NCI-H1436 (cell line): ENCODE measurements around the gene GADD45G.

ENCODE experiments used
- DNase-seq: peaks from one replicate; lab custom pipeline; 2025; lab: John Stamatoyannopoulos, UW

GADD45G gene

DNA sequence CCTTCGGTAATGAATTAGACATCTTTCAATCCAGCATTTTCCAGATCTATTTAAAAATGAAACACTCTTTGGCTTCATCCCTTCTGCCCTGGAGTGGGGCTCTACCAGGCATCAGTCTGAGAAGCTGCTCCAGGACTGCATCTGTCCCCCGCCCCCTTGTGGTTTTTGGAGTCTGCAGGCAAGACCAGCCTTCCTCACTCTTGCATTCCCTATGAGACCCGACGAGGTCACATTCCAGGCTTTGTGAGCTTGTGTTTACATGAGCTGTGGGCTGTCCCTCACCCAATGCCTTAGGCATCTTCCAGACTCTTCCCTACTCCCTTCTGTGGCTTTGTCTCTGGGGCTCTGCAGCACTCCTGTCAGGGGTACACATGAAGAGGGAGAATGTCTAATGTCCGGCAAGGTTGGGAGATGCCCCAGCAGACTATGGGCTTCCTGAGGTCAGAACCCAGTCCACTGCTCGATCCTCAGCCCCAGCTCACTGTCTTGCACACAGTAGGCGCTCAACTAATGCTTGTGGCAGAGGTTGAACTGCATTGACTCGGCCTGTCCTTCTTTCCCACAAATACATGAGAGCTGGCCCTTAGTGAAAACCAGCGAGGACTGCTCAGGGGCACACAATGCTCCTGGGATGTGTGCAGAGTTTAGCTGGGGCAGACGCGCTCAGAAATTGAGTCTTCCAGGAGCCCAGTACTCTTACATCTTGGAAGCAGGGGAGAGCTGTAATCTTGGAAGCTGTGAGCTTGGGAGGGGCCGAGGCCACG, 11.7 kb upstream of the GADD45G start:
- DNase-seq, result no peak

DNA sequence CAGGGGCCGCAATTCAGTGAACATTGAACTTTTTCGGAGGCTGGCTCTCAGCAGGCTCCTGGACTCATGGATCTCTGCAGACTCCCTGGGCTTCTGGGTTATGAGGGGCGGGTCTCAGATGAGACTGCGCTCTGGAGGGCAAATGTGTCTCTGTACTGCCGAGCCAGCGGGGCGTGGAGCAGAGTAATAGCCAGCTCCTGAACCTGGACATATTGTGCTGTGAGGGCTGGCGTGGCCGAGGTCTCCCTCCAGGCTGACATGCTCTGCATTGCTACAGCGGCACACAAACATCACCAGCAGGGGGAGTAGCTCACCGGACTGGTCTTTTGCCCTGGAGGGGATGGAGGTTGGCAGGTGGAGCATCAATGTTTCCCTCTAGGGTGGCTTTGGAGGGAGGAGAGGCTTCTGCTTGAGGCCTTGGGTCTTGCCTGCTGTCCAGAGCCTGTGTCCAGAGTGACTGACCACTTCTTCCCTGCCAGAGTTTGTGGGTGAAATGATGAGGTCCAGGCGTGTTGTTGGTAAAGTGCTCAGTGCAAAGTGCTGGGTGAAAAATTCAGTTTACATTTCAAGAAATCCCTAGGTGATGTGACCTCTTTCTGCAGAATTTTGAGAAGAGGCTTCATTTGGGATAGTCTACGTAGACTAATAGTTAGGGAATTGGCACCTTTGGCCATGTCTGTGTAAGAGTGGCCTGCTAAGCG, 10.9 kb upstream of the GADD45G start:
- DNase-seq, result peak; percentile 43

DNA sequence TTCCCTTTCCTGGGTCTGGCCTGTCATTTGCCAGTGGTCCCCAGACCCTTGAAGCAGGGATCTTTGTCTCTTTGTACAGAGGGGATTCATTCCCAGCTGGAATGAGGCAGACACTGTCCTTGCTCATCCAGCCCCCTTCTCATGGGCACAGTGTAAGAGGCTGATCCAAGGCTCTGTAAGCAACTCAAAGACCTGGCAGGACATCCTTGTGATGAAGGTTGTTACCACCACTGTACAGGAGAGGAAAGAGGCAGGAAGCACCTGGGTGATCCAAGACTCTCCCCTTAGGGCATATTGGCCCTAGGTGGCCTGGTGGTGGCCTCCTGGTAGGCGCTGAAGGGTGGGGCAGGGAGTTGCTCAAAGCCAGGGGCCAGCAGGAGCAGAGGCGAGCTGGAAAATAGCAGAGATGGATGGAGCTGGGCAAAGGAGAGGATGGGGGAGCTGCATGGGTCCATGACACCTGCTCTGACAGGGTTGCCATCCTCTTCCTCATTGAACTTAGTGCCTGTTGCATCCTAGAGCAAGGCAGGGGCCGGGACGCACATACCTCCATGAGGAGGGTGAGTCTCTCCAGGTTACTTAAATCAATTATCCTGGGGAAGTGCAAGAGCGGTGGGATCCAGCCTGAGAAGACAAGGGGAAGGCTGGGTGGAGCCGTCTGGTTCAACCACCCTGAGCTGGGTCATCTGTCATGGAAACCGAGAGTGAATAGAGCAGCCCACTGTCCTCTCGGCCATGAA, 9.8 kb upstream of the GADD45G start:
- DNase-seq, result no peak

DNA sequence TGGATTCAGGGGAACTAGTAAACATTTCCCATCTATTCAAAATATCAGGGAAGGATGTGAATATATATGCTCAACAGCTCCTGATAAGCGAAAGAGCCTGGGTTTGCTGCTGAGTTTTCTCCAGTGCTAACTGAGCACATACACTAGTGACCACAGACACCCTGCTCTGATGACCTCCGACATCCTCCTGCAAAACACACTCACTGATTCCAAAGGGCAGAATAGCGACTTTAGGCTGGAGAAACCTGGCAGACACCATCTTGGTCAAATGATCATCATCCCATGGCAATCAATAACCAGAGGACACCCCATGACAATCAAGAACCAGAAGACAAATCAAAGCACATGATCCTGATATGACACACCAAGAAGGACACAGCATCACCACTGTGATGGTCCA, 9.2 kb upstream of the GADD45G start:
- DNase-seq, result no peak

DNA sequence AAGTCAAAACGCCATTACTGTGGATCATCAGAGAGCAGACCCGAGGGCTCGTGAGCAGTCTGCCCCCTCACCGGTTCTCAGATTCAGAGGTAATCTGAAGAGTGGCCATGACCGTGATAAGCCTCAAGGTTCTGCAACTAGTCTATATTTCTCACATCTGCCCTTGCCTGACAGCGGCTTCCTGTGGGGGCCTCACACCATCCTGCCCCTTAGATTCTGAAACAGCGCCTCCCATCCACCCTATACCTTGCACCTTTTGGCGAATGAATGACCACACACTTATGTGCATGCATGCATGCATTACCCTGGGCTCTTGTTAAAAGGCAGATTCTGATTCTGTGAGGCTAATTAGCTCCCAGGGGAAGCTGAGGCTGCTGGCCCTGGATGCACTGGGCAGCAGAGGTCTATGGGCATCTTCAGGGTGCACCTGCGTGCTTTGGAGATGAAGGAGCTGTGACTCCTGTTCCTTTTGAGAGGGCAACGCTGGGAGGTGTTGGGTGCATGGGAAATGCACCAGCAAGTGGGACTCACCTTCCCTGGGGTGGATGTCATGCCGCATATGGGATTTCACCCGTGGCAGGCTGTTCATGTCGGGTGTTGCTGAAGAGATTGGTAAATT, 7.8 kb upstream of the GADD45G start:
- DNase-seq, result no peak

DNA sequence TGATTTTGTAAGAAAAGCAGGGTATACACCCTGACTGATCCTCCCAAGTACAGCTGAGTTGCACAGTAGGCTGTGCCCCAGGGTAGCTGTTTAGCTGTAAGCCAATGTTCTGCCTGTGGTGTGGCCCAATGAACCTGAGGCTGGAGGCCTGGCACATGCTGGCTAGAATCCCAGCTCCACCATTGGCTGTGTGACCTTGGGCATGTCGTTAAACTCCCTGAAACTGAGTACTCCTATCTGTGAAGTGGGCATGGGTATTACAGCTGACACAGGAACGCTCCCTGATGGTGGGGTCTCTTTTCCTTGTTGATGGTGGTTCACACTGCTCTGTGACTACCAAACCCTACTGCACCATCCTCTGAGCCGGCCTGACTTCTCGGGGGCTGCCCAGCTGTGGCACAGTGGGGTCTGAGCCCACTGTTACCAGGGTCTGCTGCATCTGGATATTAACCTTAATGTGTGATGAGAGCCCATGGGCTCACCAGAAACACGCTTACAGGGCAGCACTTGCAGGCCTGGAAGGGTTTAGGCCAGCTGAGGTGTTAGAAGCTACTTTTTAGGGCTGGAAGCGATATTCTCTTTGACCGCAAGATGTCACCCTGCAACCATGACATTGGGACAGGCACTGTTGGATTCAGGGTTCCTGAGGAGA, 7.0 kb upstream of the GADD45G start:
- DNase-seq, result peak; percentile 36

DNA sequence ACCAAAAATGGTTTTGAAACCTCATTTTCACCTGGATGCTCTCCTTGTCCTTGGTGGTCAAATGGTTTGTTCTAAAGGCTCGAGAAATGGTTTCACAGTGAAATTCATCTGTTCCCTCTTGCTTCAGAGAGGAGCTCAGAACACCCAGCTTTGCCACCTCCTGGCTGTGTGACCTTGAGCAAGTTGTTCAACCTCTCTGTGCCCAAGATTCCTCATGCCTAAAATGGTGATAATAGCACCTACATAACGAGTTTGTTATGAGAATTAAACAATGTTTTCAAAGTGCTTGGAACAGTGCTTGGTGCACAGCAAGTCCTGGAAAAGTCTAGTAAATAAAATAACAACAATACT, 6.5 kb upstream of the GADD45G start:
- DNase-seq, result no peak

DNA sequence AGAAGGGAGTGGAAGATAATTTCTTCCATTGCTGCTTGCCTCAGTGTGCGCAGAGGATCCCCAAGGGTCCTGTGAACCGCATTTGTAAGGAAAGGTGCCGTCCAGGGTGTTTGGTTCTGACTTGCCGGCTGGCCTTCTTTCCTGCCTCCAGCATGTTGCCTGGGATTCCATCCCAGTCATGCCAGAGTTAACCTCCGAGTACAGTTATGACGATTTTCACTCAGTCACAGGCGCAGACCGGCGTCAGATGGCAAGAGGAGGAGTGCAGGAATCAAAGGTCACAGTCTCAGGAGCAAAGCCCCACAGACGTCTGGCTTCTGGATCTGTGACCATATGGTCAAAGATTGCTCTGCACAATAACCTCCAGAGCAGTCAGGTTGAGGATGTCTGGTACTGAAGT, 5.9 kb upstream of the GADD45G start:
- no peak for DNase-seq

DNA sequence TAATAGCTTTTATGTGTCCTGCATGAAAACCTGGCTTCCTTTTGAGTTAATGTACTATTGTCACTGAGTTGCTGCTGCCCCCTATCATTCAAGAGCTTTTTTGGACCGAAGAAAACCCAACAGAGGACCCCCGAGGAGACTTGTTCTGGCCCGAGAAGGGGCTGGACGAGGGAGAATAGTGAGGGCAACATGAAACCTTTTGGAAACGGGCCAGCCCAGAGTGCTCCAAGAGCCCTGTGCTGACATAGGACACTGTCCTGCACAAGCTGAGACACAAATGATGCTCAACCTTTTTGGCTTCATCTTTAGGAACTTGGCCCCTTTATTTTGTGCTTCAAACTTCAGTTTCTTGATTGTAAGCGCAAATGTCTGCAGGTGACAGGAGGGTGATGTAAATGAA, 4.0 kb upstream of the GADD45G start:
- no peak for DNase-seq

DNA sequence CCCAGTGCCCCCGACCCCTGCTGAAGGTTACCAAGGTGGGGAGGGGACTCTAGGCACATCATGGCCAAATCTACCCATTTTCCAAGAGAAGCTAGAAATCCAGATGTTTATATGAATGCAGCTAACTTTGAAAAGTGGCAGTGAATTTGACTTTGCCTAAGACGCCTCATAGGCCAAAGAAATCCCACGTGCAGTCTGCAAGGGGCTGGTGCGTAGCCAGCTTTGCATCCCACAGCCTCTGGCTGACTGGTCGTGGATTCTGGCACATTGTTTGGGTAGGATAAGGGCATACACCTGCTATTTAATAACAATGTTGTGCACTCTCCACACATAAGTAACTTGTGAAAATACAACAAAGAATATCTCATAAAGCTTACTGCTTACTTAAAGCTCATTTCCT, 3.5 kb upstream of the GADD45G start:
- DNase-seq, result no peak

DNA sequence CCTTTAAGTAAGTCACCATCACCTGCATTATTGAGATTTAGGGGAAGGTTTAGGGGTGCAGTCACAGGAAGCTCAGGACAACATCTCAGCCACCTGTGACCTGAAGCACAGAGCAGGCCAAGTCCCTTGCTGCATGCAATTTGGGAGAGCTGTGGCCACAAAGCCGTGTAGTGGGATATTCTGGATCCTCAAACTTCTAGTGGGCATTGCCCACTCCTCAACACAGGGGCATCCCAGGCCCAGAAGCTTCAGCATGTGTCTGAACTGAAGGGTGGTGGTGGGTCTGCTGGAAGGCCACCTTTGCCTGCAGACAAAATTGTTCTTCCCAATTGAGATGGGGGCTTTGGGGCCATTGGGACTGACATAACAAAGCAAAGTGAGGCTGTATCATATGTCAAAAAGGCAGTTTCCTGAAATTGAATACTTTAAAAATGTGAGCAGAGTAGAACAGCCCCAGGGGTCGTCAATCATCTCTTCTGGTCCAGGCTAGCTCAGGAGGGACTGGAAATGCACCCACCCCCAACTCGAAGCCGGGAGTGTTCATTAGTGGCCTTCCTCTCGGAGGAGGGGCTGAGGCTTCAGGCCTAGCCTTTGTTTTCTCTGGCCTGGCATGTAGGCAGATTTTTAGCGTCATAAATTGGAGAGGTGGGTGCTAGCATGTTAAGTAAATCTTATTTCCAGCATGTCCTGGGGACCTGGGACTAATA, 2.8 kb upstream of the GADD45G start:
- DNase-seq, result no peak

DNA sequence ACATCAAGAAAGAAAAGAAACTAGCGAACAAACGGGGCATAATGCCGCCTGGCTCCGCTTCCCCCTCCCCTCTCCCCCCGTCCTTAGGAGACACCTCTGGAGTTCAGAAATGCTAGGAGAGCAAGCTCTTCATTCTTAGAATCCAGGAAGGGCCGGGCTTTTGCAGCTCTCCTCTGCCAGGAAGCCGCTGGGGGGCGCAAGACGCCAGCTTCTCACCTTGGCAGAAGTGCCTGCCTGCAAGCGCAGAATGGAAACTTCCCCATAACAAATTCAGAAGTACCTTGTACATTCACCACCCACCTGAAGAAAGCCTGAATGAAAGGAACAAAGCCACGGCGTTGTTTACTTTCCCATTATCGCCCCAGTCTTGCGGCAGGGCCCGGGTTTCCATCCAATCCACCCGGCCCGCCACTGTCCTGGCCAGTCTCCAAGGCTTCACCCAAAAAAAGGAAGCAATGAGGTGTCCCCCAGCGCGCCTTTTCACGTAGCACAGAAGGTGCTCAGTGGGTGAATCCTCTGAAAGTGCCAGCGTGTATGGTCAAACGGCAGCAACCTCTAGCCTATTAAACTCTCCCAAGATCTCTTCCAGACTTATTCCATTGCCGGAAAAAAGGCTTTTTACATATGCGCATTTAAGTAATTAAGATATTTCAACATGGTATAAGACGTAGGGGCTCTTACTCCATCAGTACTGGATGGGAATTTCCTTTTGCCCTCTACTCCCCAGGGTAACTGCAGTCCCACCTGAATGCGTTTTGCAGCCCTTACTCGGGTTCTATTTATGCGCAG, 1.6 kb upstream of the GADD45G start:
- DNase-seq, result peak; percentile 92

DNA sequence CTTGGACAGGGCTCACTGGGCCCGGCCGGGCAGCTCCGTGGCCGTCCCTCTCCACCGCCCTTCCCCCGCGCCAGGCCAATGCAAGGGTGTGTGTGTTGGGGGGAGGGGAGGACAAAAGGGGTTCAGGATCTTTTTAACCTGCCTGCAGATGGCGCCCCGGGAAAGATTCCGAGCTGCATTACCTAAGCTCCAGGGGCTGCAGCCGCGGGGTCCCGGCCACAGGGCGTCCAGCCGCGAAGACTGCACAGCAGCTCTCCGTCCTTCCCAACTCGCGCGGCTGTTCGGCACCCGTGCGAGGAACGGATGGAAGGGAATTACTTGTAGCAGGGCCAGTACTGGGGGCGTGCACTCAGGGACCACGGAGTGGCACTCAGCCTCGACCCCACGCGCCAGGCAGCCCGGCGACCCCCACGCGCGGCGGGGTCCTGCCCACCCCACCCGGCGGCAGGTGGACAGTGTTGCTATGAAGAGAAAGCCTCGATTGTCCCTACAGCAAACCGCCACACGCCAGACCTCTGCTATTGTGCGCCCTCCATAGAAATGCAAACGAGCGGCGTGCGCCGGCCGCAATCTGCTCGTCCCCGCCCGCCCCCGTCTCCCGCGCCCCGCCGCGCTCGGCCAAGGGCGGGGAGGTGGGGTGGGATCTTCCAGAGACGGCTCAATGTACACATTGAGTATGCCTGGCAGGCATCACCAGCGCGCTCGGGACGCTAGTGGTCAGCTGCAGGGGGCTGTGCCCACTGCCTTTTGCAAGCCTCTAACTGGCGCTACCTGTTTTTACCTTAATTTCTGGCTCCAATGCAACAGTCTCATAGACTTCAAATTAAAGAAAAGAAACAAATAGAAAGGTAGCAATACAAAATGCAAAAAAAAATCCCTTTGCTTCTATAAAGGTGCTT, 796 bp upstream of the GADD45G start:
- DNase-seq, result peak; percentile 85

DNA sequence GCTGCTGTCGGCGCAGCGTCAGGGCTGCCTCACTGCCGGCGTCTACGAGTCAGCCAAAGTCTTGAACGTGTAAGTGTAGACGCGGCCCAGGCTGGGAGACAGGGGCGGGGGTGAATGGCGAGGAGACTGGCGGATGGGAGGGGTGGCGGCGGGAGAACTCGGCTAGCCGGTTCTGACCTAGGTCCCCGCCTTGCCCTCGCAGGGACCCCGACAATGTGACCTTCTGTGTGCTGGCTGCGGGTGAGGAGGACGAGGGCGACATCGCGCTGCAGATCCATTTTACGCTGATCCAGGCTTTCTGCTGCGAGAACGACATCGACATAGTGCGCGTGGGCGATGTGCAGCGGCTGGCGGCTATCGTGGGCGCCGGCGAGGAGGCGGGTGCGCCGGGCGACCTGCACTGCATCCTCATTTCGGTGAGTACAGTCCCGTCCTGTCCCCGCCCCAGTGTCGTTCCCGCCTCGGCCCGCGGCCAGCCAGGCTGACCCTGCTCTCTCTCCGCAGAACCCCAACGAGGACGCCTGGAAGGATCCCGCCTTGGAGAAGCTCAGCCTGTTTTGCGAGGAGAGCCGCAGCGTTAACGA, 745 bp downstream of the GADD45G start:
- no peak for DNase-seq

DNA sequence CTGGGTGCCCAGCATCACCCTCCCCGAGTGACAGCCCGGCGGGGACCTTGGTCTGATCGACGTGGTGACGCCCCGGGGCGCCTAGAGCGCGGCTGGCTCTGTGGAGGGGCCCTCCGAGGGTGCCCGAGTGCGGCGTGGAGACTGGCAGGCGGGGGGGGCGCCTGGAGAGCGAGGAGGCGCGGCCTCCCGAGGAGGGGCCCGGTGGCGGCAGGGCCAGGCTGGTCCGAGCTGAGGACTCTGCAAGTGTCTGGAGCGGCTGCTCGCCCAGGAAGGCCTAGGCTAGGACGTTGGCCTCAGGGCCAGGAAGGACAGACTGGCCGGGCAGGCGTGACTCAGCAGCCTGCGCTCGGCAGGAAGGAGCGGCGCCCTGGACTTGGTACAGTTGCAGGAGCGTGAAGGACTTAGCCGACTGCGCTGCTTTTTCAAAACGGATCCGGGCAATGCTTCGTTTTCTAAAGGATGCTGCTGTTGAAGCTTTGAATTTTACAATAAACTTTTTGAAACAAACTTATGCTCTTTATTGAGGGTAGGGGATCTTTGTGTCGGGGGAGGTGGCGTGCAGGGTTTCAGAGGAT, 1.3 kb downstream of the GADD45G start:
- no peak for DNase-seq

DNA sequence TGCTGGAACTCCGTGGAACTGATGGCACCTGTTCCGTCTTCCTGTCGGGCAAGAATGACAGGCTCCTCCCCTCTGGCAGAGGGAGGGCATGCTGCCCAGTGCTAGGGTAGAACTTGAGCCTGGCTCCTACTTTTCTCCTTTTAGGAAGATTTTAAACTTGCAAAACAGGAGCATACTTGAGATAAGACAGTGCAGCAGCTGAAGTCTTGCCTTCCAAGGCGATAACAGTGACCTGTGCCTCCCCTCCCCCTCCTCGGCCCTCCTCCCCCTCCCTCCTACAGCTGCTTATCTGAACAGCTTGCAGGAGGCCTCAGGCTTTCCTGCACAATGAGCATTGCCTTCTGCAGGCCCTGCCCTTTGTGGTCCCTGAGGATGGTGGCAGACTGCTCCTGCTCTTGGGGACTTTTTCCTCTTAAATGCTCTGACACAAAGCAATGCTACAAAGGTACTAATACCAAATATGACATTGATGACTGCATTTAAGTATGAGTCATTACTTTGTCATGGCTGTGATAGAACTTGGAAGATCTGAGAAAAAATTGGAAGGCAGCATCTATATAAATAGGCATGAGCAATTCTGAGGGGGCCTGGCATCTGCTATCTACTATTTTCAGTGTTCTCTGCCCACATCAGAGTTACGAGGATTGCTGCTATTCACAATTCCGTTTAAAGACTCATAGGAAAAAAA, 2.0 kb downstream of the GADD45G start:
- DNase-seq, result peak; percentile 58

DNA sequence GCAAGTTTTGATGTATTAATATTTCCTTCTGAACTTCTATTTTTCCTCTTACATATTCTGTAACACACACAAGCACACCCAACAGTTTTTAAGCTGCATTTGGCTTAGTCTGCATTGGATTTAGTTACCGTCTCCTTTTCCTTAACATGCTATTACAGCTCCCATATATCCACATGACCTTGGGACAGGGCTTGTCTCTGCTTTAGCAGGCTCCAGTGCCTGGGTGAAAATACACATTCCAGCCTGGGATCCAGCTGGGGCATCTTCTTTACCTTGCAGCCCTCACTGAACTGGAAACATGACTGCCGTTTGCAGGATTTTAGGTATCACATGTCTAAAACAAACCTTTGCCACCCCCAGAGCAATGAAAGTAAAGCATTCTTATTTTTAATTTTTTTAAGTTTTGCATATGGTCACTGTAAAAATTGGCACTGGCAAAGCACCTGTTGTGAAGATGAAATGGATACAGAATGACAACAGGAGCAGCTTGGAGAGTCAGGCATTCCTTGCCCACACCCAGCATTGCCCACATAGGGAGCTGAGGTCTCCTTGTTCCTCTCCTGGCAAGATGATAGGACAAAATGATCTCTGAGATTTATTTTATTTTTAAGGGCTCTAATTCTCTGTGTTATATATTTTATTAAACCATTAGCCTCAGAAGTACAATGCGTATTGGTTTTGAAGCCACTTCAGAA, 4.0 kb downstream of the GADD45G start:
- no peak for DNase-seq
